Measurements from ENCODE around the gene GABBR2. TPM values are rescaled to one million over a fixed set of nuclear protein-coding genes. Genes with fewer than 3 reads are reported as not detected.

Gene GABBR2
- total and polyA plus RNA-seq, 2 of the 8 experiments (the other 6 are each of a cell fraction or from before 2014, with no cell fraction given) = 0.50 to 1.2 TPM

DNA sequence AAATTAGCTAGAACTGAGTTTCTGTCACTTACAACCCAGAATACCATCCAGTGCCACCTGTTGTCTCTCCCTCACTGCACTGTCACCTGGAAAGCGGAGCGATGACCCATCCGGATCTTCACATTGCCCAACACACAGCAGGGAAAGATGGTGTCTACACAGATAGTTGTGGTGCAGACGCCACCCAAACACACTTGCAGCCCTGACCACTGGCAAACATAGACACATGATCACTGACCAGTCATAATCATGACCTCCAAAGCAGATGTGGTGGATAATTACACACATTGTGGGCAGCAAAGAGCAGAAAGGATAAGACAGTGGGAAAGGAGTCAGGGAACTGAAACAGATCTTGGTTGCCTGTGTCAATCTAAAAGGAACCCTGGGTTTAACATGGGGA, 64.7 kb downstream of the GABBR2 start:
- no peak overlapping the region for H2AK5ac ChIP-seq (ENCODE audit: low read depth, low read length)
- no peak overlapping the region for H2AFZ ChIP-seq (ENCODE audit: low read length)
- no peak overlapping the region for H3K56ac ChIP-seq (replicated peaks; ENCODE audit: insufficient read length, low read depth, low read length)
- no peak overlapping the region for H2BK20ac ChIP-seq (ENCODE audit: low read length)
- no peak overlapping the region for H4K8ac ChIP-seq (ENCODE audit: extremely low read depth, insufficient read depth, low read length)
- ChIA-PET POLR2A (ENCODE audit: partially characterized antibody) (interaction anchor here (1.0 kb wide), 1 partner anchor 9 kb away, joined by 3 read pairs; no protein-coding TSS in a partner anchor), CTCF (ENCODE audit: partially characterized antibody) (interaction anchor here (1.0 to 2.9 kb wide), 13 partner anchors 9 to 329 kb away, joined by 3 to 23 read pairs (median 7); no protein-coding TSS in a partner anchor)
- no peak overlapping the region for H2BK12ac ChIP-seq (ENCODE audit: low read depth, low read length)
- no peaks in the 10 kb centered on the region for H4K20me1 ChIP-seq (replicated peaks in 1 of 2; ENCODE audit: control insufficient read depth in 1 of 2, insufficient read depth in 2 of 2, low read length in 2 of 2)
- H3K27ac ChIP-seq (ENCODE audit: low read depth, low read length) = no peak overlapping the region
- H3K14ac ChIP-seq (ENCODE audit: insufficient read length) = no peak overlapping the region
- no peak overlapping the region for H3K9ac ChIP-seq (replicated peaks in 1 of 4; ENCODE audit: extremely low read depth in 1 of 4, low read depth in 3 of 4, low read length in 3 of 4)
- FAIRE-seq = no peak
- no peaks in the 10 kb centered on the region for H3K23me2 ChIP-seq (ENCODE audit: low read depth, low read length)
- no peak overlapping the region for H3K18ac ChIP-seq (ENCODE audit: extremely low read depth, low read length)
- no peak overlapping the region for H4K91ac ChIP-seq (replicated peaks; ENCODE audit: insufficient read length, low read length)
- peaks cover 2 to 3% of the 10 kb centered on the region in 2 experiments; a peak in 2 of 4 replicates for H3K9me3 ChIP-seq (ENCODE audit: insufficient read depth in 2 of 2, low read depth in 1 of 2, low read length in 1 of 2)
- H3K79me1 ChIP-seq (ENCODE audit: low read depth, low read length) = no peaks in the 10 kb centered on the region; the same call in 1 of the 2 replicates
- H3K4me1 ChIP-seq (replicated peaks in 1 of 4; ENCODE audit: control insufficient read depth in 3 of 4, insufficient read depth in 4 of 4, low read length in 3 of 4) = peaks cover 0 to 5% (median 2%) of the 10 kb centered on the region in 4 experiments; a peak in 3 of 7 replicates
- H2BK120ac ChIP-seq (replicated peaks; ENCODE audit: low read depth, low read length) = no peak overlapping the region
- no peak overlapping the region for H2BK5ac ChIP-seq (ENCODE audit: low read depth, low read length)
- H3K4ac ChIP-seq (replicated peaks; ENCODE audit: insufficient read length, low read depth, low read length) = no peak overlapping the region
- H3K4me2 ChIP-seq (ENCODE audit: insufficient read depth in 1 of 2, low read depth in 2 of 2, low read length in 2 of 2) = no peak overlapping the region
- H2BK15ac ChIP-seq (ENCODE audit: low read length) = no peak overlapping the region
- H3K4me3 ChIP-seq (ENCODE audit: extremely low read depth in 1 of 4, insufficient read depth in 2 of 4, low read depth in 3 of 4, low read length in 4 of 4) = no peak overlapping the region
- H3K23ac ChIP-seq (ENCODE audit: insufficient read length) = no peak overlapping the region
- DNase-seq (ENCODE audit: low read depth in 1 of 2, low spot score in 2 of 2) = no peak
- no peaks in the 10 kb centered on the region for H3K27me3 ChIP-seq (replicated peaks in 1 of 4; ENCODE audit: control insufficient read depth in 3 of 4, extremely low read depth in 1 of 4, insufficient read depth in 3 of 4, low read length in 3 of 4)
- 96% methylated on average over 4 of the region's 4 CpGs; no CpG with 5 or more reads in 1 of the 2 experiments for WGBS, 2 experiments (ENCODE audit: extremely low coverage in 1 of 2, insufficient coverage in 1 of 2, insufficient read length in 1 of 2, insufficient replicate concordance in 2 of 2, low coverage in 1 of 2, low lambda C conversion rate in 2 of 2, missing lambda C conversion rate in 1 of 2)
- H4K5ac ChIP-seq (ENCODE audit: insufficient read length, low read depth, low read length) = no peak overlapping the region
- H3K36me3 ChIP-seq (ENCODE audit: control insufficient read depth in 2 of 4, insufficient read depth in 4 of 4, low read length in 3 of 4) = no peaks in the 10 kb centered on the region; a peak in 1 of 8 replicates
- no peaks in the 10 kb centered on the region for H3K79me2 ChIP-seq (ENCODE audit: control insufficient read depth in 1 of 2, insufficient read depth in 2 of 2, low read length in 2 of 2)
- no peak for TF ChIP-seq HDAC2 (IDR thresholded peaks at IDR 0.05; ENCODE audit: borderline replicate concordance in 1 of 2, low read depth in 2 of 2, low read length in 2 of 2)
- no peak for TF ChIP-seq ATF2 (IDR thresholded peaks at IDR 0.05; ENCODE audit: low read length)
- no peak for TF ChIP-seq SUZ12 (IDR thresholded peaks at IDR 0.05; ENCODE audit: low read length)
- TF ChIP-seq CHD1 (IDR thresholded peaks at IDR 0.05; ENCODE audit: low read depth, low read length) = no peak
- no peak for TF ChIP-seq TCF12 (IDR thresholded peaks at IDR 0.05; ENCODE audit: low read depth, low read length)
- TF ChIP-seq CHD2 (IDR thresholded peaks at IDR 0.05; ENCODE audit: low read length) = no peak
- TF ChIP-seq FOSL1 (IDR thresholded peaks at IDR 0.05; ENCODE audit: insufficient read depth, low read depth, low read length) = no peak
- no peak for TF ChIP-seq EGR1 (IDR thresholded peaks at IDR 0.05; ENCODE audit: borderline replicate concordance, low read depth, low read length)
- no peak for TF ChIP-seq TBP (IDR thresholded peaks at IDR 0.05; ENCODE audit: low read depth, low read length)
- no peak for TF ChIP-seq ZNF274 (IDR thresholded peaks at IDR 0.05; ENCODE audit: borderline replicate concordance, extremely low read depth, low read length)
- TF ChIP-seq TAF1 (IDR thresholded peaks at IDR 0.05; ENCODE audit: low read depth, low read length) = no peak
- no peak for TF ChIP-seq RNF2 (IDR thresholded peaks at IDR 0.05; ENCODE audit: borderline replicate concordance, low read depth, low read length, missing control alignments, poor library complexity, severe bottlenecking)

Data from H1 (cell line).